HG03469 (cell line): Measurements from ENCODE around the gene NCKAP5.

ENCODE experiments used
- ATAC-seq: cut with Tn5 transposase; IDR thresholded peaks from one replicate; pipeline ENCODE4 v1.9.1; 2021; ENCODE audit warnings: mild to moderate bottlenecking, moderate library complexity, moderate number of reproducible peaks; ENCODE audit not compliant: unreplicated experiment

The NCKAP5 gene

DNA sequence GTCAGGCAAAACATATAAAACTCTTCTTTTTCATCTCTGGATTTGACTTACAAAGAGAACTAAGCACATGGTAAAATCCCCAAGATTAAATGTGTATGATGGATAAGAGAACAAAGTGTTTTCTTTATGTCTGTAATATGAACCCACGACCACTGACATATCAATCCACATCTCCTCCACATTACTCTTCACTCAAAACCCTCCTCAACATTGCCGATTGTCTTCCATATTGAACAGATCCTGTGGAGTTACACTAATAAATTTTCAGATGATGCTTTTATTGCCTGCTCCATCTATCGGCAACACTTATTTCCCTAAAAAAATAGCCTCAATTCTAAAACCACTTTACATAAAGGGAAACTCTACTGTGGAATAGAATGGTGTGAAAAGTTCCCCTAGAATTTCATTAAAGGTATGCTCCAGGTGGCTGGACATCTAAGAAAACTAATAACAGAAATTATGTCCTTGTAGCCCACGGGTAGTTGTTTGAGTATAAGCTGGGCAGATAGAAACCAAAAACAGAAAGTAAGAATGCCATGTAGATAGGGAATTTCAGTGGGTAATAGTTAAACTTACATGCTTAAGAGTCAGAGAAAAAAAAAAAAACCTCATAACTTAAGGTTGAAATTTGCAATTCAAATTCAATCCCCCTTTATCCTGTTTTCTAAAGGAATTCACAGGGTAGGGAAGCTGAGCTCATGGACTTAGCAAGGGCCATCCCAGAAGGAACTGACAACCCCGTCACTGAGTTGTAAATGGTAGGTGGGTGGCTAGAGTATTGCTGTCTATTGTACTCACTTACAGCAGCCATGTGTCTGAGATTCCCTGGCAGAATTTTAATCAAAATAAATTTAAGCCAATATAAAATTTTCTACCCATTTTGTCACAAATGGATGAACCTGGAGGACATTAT, 592.8 kb downstream of the NCKAP5 start:
- no peak for ATAC-seq

DNA sequence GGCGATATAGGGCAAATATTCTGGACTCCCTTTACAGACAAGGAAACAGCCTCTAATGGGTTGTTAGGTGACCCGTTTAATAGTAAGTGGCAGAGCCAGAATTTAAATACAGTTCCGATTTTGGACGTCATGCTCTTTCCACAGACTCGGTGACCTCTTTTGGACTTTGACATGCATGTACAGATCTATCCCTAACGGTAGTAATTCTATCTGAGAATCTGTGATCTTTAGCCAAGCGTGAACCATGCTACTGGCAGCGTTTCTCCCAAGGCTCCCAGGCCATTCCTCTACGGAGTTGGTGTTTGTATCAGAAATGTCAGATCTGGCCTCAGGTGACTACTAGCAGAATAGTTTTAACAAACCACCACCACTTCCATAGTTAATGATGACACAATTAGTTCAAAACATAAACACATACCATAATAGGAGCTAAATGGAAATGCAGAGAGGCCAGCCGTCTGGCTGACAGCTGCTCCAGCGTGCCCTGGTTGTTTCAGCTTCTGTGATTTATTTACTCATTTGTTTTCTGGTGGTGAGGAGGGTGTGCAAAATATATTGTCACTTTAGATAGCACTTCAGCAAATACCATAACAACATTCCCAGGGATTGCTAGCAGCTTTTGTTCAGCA, 593.7 kb downstream of the NCKAP5 start:
- ATAC-seq, result no peak

DNA sequence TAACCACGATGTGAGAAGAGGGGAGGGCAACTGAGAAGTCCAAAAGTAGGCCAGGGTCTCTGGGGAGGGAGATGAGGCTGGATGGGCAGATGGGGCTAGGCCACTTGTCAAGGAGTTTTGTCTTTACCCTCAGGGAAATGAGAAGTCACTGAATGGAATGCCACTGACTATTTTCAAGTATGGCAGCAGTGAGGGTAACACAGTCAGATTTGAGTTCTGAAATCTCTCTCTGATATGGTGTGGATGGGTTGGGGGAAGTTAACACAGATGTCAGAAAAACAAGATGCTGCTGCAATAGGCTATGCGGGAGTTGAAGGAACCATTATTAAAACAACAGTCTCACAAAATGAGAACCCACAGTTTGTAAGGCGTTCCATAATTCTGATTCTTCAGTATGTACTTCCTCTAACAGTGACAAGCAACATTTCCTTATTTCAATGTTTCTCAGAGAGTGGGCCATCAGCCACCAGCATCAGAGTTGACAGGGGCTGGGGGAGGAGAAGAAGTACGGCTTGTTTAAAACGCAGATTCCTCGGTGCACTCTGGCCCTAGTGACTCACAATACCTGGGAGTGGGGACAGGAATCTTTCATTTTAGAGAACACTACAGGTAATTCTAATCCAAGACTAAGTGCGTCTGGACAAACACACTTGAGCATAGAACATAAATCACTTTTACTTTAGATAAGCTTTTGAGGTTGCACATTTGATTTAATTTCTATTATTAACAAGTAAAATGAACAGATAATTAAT, 596.8 kb downstream of the NCKAP5 start:
- no peak for ATAC-seq

DNA sequence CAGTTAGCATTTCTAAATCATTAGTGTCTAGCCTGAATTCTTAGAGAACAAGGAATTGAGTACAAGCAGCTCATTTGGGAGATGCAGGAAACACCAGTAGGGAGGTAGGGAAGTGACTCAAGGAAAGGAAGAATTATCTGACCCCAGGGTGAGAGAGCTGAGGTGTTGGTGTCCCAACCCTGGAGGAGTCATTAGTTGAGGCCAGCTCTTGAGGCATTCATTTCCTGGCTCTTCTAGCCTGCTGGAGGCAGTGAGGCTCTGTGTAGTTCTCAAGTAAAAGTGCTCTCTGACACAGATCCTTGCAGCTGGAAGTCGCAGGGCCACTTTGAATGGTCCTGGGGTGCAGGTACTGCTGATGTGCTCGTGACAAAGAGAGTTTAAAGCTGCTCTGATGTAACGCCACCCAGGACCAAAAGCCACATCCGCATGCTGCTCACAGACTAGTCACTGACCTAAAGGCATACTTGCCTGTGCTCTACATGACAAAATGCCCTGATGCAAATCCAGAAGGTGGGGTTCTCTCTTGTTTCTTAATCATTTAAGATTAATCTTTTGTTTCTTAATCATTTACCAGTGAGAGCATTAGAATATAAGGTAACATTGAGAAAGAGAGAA, 598.8 kb downstream of the NCKAP5 start:
- no peak for ATAC-seq

DNA sequence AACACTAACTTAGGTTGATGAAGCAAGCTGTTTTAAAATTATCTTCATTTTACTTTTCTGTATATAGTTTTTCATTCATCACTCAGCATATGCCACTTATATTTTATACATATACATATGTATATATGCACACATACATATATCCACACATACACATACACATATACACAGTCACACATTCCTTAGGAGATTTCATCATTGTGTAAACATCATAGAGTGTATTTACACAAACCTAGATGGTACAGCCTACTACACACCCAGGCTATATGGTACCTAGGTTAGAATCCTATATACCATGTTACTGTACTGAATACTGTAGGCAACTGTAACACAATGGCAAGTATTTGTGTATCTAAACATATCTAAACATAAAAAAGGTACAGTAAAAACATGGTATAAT, 602.8 kb downstream of the NCKAP5 start:
- ATAC-seq, result no peak

DNA sequence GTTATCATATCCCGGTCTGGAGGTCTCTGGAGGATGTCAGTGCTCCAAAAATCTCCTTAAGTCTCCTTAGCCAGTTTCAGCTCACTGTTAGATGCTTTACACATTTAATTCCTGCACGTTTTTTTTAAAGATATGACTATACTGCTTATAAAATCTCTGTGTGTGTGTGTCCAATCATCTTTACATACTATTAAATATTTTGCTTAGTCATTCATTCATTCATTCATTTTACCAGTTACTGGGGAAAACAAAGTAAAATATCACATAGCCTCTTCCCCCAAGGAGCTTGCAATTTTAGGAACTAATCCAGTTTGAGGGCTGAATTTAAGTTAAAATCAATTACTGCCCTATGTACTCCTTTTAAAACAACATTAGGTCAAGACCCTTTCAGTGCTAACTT, 605.1 kb downstream of the NCKAP5 start:
- no peak for ATAC-seq

DNA sequence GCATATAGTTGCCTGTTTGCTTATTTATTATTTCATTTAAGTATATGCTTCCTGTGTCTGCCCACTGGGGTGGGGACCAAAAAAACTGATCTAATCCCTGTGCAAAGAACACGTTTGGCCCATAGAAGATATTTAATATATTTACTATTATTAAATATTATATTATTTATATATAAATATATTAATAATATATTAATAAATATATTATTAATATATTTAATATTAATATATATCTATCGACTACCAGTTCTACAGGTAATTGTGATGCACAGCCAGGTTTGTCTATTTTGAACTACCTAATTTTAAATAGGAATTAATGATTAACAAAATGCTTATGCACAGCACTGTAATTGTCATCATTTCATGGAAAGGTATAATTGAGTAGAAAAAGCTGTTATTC, 609.4 kb downstream of the NCKAP5 start:
- ATAC-seq, result no peak

DNA sequence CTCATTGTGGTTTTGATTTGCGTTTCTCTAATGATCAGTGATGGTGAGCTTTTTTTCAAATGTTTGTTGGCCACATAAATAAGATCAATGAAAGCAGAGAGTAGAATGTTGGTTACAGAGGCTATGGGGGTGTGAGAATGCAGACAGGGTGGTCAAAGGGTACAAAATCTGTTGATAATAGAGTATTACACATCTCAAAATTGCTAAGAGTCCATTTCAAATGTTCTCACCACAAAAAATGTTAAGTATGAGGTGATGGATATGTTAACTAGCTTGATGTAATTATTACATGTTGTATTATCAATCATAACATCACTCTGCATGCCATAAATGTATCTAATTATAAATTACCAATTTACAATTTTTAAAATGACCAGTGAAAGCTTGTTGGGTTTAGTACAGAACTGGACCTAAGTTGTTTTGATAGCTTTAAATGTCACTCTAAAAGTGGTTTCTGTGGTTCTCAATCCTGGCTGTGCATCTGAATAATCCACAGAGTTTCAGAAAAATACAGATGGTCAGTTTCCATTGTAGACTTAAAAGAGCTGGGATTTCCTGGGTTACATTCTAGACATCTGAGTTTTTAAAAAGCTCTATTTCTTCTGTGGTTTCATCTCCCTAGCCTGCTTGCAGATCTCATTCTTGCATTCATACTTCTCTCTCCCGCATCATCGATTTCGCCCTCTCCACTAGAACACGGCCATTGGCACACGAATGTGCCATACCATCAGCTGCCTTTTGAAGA, 612.2 kb downstream of the NCKAP5 start:
- ATAC-seq, result no peak

DNA sequence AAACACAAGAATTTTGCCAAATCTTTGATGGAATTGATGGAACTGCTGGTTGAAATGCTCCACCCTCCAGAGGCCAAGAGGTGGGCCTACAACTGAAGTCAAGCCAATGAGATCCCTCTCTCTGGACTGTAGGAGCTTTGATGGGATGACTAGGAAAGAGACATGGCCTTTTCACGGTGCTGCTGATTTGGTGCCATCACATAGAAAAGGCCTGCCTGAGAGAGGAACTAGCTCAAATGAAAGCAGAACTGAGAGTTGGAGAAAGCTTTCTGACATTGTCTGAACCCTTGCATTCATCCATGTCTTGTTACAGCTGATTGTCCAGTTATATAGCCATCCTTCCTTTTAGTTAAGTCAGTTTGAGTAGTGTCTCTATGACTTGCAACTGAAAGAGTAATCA, 614.5 kb downstream of the NCKAP5 start:
- ATAC-seq, result peak; percentile 88

DNA sequence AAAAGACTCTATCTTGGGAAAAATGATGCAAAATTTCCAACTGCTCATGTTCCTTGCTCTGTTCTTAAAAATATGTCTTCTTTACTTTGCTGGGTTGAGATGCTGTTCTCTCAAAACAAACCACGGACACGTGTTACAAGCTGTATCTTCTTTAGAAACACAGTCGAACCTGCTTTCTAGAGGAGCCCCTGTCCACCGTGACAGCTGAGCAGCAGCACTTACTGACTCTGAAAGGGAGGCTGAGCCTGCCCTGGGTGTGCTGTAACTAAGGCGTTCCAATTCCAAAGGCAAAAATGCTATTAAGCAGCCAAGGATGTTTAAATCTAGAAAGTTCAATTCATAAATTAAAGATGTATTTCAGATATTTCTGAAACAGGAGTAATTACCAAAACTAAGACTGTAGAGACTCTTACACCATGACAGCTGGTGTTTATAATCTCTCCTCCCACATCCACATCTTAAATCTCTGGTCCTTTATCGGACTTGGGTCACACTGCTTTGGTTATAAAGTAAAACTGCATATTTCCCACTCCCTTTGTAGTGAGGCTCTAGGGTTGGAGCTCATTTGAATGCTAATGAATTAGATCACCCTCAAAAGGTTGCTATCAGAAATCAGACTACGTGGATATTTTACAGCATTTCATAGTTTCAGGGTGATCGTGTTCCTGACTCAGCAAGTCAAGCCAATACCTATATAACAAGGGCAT, 617.1 kb downstream of the NCKAP5 start:
- no peak for ATAC-seq

DNA sequence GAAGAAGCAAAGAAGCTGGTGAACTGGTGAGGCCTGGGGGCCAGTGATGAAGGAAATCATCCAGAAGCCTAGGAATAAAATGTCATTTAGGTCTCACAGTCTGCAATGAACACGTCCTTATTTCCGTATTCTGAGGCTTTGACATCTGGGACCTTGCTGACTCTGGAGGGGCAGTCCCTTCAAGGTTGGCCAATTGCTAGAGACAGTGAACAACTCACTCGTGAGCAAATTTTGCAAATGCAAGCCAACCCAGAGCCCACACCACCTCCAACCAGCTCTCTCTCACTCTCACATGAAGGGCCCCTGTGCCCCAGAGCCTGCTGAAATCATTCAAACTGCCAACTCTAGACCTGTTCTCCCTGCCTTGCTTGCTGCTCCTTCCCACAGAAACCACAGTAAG, 619.2 kb downstream of the NCKAP5 start:
- ATAC-seq, result no peak

DNA sequence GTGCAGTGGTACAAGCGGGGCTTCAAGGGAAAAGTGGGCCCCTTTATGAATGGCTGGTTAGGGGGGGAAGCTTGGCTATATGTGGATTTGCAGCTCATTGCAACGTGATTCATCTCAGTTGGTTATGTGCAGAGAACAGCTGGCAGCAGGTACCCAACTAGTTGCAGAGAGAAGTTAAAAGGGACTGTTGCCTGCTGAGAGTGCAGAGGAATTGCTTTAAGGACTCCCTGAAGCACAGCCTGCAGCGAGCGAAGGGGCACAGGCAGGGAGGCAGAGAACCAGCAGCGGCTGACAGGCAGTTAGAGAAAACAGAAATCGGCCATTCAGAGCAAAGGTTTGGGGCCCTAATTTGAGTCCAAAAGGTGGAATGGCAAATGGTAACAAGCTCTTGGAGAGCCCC, 620.1 kb downstream of the NCKAP5 start:
- no peak for ATAC-seq

DNA sequence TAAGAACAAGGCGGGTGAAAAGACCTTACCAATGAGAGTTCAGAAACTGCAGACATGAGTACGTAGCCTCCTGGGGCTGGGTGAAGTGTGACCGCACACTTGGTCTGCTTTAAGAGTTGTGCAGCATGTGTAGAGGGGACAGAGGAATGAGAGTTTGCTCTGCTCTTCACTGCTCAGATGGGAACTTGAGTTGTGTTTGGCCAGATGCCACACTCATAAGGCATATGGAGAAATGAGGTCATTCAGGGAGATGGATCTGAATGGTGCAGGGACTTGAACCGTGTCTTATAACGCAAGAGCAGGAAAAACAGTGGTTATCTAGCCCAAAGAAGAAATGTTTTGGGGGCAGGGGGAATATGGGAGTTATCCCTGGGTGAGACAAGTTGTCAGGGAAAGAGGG, 624.4 kb downstream of the NCKAP5 start:
- no peak for ATAC-seq

DNA sequence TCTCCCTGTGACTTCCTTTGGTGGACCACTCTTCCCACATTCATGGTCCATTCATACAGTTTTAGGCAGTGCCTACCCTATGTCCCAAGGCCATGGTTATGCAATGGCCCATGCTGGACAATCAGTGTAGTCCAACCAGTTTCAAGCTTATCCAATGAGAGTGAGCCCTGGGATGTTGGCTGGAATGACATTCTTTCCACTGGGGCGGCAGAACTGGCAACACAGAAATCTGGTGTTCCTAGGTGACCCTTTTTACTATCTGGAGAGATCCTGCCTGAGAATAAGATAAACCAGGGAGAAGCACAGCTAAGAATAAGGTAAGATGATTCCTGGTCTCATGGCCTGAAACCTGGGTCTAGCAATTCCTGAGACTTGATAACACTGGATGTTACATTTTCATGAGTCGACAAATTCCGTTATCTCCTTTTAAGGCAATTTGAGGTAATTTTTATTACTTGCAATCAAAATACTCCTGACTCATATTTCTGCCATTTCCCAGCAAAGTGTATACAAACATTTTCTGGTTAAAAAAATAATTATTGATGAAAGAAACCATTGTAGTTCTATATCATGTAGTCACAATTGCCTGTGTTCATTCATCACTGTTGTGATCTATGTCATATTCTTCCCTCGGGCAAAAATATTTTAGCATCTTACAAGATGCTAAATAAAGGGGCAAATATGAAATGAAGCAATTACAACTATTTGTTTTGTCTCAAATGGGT, 626.8 kb downstream of the NCKAP5 start:
- ATAC-seq, result no peak

DNA sequence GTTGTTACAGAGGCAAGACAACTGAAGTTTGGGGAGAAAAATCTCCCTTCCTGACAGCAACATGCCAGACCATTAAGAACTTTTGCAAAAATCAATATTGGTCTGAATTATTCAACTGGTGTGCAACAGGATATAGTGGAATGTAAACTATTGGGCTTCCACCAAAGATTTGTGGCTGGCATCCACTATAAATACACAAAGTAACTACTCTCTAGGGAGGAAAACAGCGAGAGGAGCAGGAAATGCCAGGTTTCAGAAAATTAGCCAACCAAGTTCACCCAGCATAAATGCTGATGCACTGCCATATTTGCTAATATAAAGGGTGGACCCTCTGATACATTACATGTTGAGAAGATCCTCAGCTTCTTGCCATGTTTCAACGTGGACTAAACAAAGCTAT, 630.6 kb downstream of the NCKAP5 start:
- no peak for ATAC-seq

DNA sequence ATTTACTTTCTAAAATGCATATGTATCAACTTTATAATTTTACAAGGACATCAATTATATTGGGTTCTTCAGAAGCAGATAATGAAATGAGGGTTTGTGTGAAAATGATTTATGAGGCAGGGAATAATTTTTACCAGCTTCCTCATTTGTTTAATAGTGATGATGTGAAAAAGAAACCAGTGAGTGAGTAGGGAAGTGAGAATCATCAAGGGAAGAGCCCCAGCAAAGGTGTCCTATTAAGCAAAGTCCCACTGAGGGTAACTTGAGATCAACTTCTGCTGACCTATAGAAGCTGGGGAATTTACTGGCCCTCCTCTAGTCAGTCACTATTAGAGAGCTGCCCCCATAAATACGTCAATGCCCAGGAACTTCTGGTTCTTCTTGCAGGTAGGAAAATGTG, 631.5 kb downstream of the NCKAP5 start:
- ATAC-seq, result no peak

DNA sequence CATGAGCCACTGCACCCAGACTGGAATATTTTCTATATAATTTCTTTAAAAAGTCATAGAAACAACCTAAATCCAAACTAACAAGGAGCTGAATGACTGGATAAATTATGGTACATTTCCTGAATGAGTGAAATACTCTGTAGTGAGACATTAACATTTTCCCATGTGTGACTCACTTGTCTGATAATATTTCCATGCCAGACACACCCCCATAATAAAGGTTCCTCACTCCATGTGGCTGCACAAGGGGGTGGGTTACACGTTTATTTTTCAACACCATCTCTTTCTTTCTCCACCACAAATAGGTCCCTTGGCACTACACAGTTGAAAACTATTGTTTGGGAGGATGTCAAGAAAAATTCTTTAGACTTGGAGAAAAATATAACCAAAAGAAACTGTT, 632.0 kb downstream of the NCKAP5 start:
- ATAC-seq, result no peak

DNA sequence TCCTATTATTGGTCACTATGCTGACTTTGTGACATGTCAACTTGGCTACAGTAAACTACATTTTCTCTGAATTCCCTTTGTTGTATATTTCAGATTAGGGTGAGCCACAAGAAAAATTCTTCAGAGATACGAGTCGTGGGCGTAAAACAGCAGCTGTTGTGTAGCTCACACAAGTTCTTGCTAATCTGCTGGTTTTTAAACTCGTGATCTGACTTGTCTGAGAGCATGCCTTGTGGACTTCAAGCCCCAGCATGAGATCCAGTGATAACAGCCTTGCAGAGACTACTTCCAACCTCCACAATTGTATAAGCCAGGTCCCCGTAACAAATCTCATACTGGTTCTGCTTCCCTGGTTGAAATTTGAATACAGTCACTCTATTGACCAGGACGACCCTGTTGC, 638.5 kb downstream of the NCKAP5 start:
- no peak for ATAC-seq

DNA sequence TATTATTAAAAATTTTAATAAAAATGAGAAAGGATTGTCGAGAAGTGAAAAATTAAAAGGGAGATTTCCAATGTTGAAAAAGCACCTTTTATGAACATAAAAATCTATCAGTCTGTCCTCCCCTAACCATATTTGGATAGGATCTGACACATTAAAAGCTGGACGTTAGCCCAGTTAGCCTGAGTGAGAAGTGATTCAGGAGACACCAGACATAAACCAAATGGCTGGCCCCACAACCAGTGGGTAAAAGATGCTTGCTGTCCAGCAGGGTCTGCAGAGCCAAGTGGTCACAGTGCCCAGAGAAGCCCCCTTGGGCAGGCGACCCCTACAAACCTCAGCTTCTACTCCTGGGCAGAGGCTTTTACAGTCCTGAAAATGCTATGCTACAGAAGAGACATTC, 644.5 kb downstream of the NCKAP5 start:
- no peak for ATAC-seq
